Measurements from ENCODE around the gene KRTAP5-6.

DNA sequence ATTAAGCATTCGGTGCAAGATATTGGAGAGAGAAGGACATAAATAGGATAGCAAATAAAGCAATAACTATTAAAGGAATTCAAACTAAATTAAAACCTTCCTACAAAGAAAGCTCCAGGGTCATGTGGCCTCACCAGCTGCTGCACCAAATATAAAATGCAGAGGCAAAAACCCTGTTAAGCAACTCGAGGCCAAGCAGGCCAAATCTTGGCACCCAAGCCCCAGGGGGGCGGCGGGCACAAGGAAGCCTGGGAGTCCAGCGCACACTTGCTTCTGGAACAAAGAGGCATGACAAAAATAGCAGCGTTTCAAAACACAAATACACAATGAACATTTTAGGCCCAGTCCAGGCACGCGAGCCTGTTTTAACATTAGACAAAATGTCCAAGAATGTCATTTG is 20.8 kb downstream of the KRTAP5-6 start:
- TF ChIP-seq, protein P1, sequence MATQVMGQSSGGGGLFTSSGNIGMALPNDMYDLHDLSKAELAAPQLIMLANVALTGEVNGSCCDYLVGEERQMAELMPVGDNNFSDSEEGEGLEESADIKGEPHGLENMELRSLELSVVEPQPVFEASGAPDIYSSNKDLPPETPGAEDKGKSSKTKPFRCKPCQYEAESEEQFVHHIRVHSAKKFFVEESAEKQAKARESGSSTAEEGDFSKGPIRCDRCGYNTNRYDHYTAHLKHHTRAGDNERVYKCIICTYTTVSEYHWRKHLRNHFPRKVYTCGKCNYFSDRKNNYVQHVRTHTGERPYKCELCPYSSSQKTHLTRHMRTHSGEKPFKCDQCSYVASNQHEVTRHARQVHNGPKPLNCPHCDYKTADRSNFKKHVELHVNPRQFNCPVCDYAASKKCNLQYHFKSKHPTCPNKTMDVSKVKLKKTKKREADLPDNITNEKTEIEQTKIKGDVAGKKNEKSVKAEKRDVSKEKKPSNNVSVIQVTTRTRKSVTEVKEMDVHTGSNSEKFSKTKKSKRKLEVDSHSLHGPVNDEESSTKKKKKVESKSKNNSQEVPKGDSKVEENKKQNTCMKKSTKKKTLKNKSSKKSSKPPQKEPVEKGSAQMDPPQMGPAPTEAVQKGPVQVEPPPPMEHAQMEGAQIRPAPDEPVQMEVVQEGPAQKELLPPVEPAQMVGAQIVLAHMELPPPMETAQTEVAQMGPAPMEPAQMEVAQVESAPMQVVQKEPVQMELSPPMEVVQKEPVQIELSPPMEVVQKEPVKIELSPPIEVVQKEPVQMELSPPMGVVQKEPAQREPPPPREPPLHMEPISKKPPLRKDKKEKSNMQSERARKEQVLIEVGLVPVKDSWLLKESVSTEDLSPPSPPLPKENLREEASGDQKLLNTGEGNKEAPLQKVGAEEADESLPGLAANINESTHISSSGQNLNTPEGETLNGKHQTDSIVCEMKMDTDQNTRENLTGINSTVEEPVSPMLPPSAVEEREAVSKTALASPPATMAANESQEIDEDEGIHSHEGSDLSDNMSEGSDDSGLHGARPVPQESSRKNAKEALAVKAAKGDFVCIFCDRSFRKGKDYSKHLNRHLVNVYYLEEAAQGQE (IDR thresholded peaks at IDR 0.05; ENCODE audit: insufficient read depth in 1 of 2, low read depth in 2 of 2, low read length in 2 of 2) = no peak
- TF ChIP-seq TAF1 (IDR thresholded peaks at IDR 0.05; ENCODE audit: borderline replicate concordance, insufficient read depth, low read length) (no peak), POLR2AphosphoS5 (IDR thresholded peaks at IDR 0.05; ENCODE audit: low read depth, low read length) (no peak), FOXP2 (optimal IDR thresholded peaks at IDR 0.05; ENCODE audit: borderline replicate concordance, extremely low read depth, extremely low read length, insufficient read depth) (no peak), SIN3A (IDR thresholded peaks at IDR 0.05; ENCODE audit: borderline replicate concordance, insufficient read depth, low read length) (no peak)

Data from PFSK-1 (cell line).